GM23338 (cell line): ENCODE measurements around the gene PCBP2. TPM values are rescaled to one million over a fixed set of nuclear protein-coding genes. Genes with fewer than 3 reads are reported as not detected.

ENCODE experiments used
- ATAC-seq: fragments of 200-7000 bp; cut with Tn5 transposase; 3 replicates; pipeline ENCODE4 v1.9.1; 2020
- DNase-seq: peaks from one replicate; pipeline ENCODE4 v3.0.0-alpha.2; 2015; ENCODE audit warnings: low spot score
- H2AFZ ChIP-seq: fragments of 200-600 bp; sonication (generic); 2 replicates; pipeline ENCODE4 v1.8.0; 2016; ENCODE audit warnings: antibody characterized with exemption, mild to moderate bottlenecking, moderate library complexity
- H3F3A ChIP-seq: fragments of 200-600 bp; sonication (generic); replicated peaks from 2 replicates; pipeline ENCODE4 v1.8.0; 2017; ENCODE audit warnings: antibody characterized with exemption, mixed run types, low read depth
- H3K27ac ChIP-seq: fragments of 200-600 bp; sonication (generic); 2 replicates; pipeline ENCODE4 v1.6.1; 2016; ENCODE audit warnings: low read depth
- H3K27me3 ChIP-seq: fragments of 200-600 bp; sonication (generic); 2 replicates; pipeline ENCODE4 v1.8.0; 2016; ENCODE audit warnings: mild to moderate bottlenecking, mixed run types, moderate library complexity; ENCODE audit not compliant: insufficient read depth
- H3K36me3 ChIP-seq: fragments of 200-600 bp; sonication (generic); 2 replicates; pipeline ENCODE4 v1.8.0; 2016; ENCODE audit warnings: mild to moderate bottlenecking; ENCODE audit not compliant: insufficient read depth
- H3K4me1 ChIP-seq: fragments of 200-600 bp; sonication (generic); 2 replicates; pipeline ENCODE4 v1.8.0; 2016; ENCODE audit warnings: mild to moderate bottlenecking, moderate library complexity; ENCODE audit not compliant: insufficient read depth
- H3K4me2 ChIP-seq: fragments of 200-600 bp; sonication (generic); 2 replicates; pipeline ENCODE4 v1.7.1; 2017; ENCODE audit warnings: mixed run types
- H3K4me3 ChIP-seq: fragments of 200-600 bp; sonication (generic); 2 replicates; pipeline ENCODE4 v1.6.1; 2016; ENCODE audit warnings: mixed run types
- H3K79me2 ChIP-seq: fragments of 200-600 bp; sonication (generic); replicated peaks from 2 replicates; pipeline ENCODE4 v1.8.0; 2017; ENCODE audit warnings: mild to moderate bottlenecking; ENCODE audit not compliant: insufficient read depth
- H3K9me2 ChIP-seq: fragments of 200-600 bp; sonication (generic); 2 replicates; pipeline ENCODE4 v1.8.0; 2017; ENCODE audit not compliant: insufficient read depth
- H4K20me1 ChIP-seq: fragments of 200-600 bp; sonication (generic); replicated peaks from 2 replicates; pipeline ENCODE4 v1.8.0; 2017; ENCODE audit warnings: mild to moderate bottlenecking; ENCODE audit not compliant: insufficient read depth
- H3K27ac Mint-ChIP-seq: 2 replicates; pipeline ENCODE4 v1.8.0; 2020; ENCODE audit warnings: inconsistent platforms, mild to moderate bottlenecking, moderate library complexity, mixed read lengths
- H3K27me3 Mint-ChIP-seq: 3 replicates; pipeline ENCODE4 v1.8.0; 2022; ENCODE audit warnings: low read depth, mild to moderate bottlenecking, moderate library complexity, mixed read lengths, inconsistent platforms; ENCODE audit not compliant: insufficient read depth, poor library complexity
- H3K36me3 Mint-ChIP-seq: 3 replicates; pipeline ENCODE4 v1.8.0; 2021; ENCODE audit warnings: low read depth, mild to moderate bottlenecking, inconsistent platforms, moderate library complexity, mixed read lengths
- H3K4me1 Mint-ChIP-seq: 3 replicates; pipeline ENCODE4 v1.8.0; 2020; ENCODE audit warnings: mild to moderate bottlenecking, inconsistent platforms, mixed read lengths
- H3K4me3 Mint-ChIP-seq: 3 replicates; pipeline ENCODE4 v1.8.0; 2021; ENCODE audit warnings: moderate library complexity, mild to moderate bottlenecking, inconsistent platforms, mixed read lengths
- H3K9me3 Mint-ChIP-seq: 3 replicates; pipeline ENCODE4 v1.8.0; 2020; ENCODE audit warnings: moderate library complexity, mild to moderate bottlenecking, inconsistent platforms, mixed read lengths
- CREB1 ChIP-seq: fragments of 250-450 bp; sonication (Bioruptor Pico); IDR thresholded peaks from 2 replicates; pipeline ENCODE4 v1.5.0; 2020; ENCODE audit warnings: low read depth, mild to moderate bottlenecking, moderate library complexity
- EZH2 ChIP-seq: fragments of 200-600 bp; sonication (generic); IDR thresholded peaks from one replicate; pipeline ENCODE4 v1.8.0; 2017; ENCODE audit warnings: antibody characterized with exemption, mild to moderate bottlenecking, low read depth; ENCODE audit not compliant: unreplicated experiment
- EZH2phosphoT487 ChIP-seq: fragments of 200-600 bp; sonication (generic); IDR thresholded peaks from one replicate; pipeline ENCODE4 v1.8.1; 2018; ENCODE audit warnings: antibody characterized with exemption; ENCODE audit not compliant: unreplicated experiment
- JUNB ChIP-seq: IDR thresholded peaks from one replicate; pipeline ENCODE4 v1.6.1; 2016; ENCODE audit warnings: antibody characterized with exemption; ENCODE audit not compliant: unreplicated experiment
- NANOG ChIP-seq: IDR thresholded peaks from 2 replicates; pipeline ENCODE4 v1.6.1; 2016; ENCODE audit warnings: antibody characterized with exemption, borderline replicate concordance
- POLR2AphosphoS5 ChIP-seq: IDR thresholded peaks from 2 replicates; pipeline ENCODE4 v1.6.1; 2016; ENCODE audit warnings: antibody characterized with exemption, low read depth
- REST ChIP-seq: IDR thresholded peaks from one replicate; pipeline ENCODE4 v1.6.1; 2018; ENCODE audit warnings: antibody characterized with exemption; ENCODE audit not compliant: unreplicated experiment
- STAT1 ChIP-seq: IDR thresholded peaks from one replicate; pipeline ENCODE4 v1.6.1; 2016; ENCODE audit warnings: antibody characterized with exemption; ENCODE audit not compliant: unreplicated experiment
- ZNF114 ChIP-seq: fragments of 250-450 bp; sonication (Bioruptor Pico); IDR thresholded peaks from 2 replicates; pipeline ENCODE4 v1.5.0; 2020; ENCODE audit warnings: mild to moderate bottlenecking, moderate library complexity
- ZNF331 ChIP-seq: fragments of 250-450 bp; sonication (Bioruptor Pico); IDR thresholded peaks from 2 replicates; pipeline ENCODE4 v1.5.0; 2020; ENCODE audit warnings: low read depth, mild to moderate bottlenecking, moderate library complexity
- ZNF462 ChIP-seq: fragments of 250-450 bp; sonication (Bioruptor Pico); IDR thresholded peaks from 2 replicates; pipeline ENCODE4 v1.5.0; 2020; ENCODE audit warnings: mild to moderate bottlenecking, moderate library complexity
- polyA plus RNA-seq: library from polyadenylated mRNA; unstranded; fragments of >200 nt; fragmentation: Nextera tagmentation; extraction: Ambion mirVana; gene quantifications from 2 replicates; pipeline ENCODE4 v1.2.1, GENCODE V29; 2016
- total RNA-seq: library from RNA; depleted of rRNA; stranded (reverse); fragments of >200 nt; shearing (Covaris generic); gene quantifications from 2 replicates; pipeline ENCODE4 v1.2.3, GENCODE V29; 2014

PCBP2 gene
- total and polyA plus RNA-seq, 2 experiments from 2014 or later, result 397 to 676 TPM

- peaks cover 24% of the 10 kb centered on the region for H3K36me3 ChIP-seq
Observed at GRCh38 chr12:53410951-53411350, 41.0 kb upstream of the PCBP2 start.

More at GRCh38 chr12:53410951-53411350, 41.0 kb upstream of the PCBP2 start:
- no peak overlapping the region for H3K27ac Mint-ChIP-seq
- no peak overlapping the region for H3K4me2 ChIP-seq
- H3K4me3 ChIP-seq, result no peak overlapping the region
- DNase-seq (no peak), ATAC-seq (no peak)
- no peak overlapping the region for H3K4me3 Mint-ChIP-seq
- 0 out of 2 replicates have a peak, but pooled peaks cover 2% of the 10 kb centered on the region for H3F3A ChIP-seq
- 0 out of 2 replicates have a peak, but pooled peaks cover 3% of the 10 kb centered on the region for H3K79me2 ChIP-seq
- H3K4me1 ChIP-seq, result peaks cover 14% of the 10 kb centered on the region
- H3K9me3 Mint-ChIP-seq, result no peaks in the 10 kb centered on the region
- peaks cover 6% of the 10 kb centered on the region for H3K27me3 Mint-ChIP-seq
- TF ChIP-seq NANOG, result no peak
- no peak for TF ChIP-seq POLR2AphosphoS5
- no peak for TF ChIP-seq EZH2
- no peak for TF ChIP-seq JUNB
- TF ChIP-seq REST, result no peak
- TF ChIP-seq EZH2phosphoT487, result no peak
- no peak for TF ChIP-seq ZNF331
- no peak for TF ChIP-seq STAT1
- TF ChIP-seq ZNF114 (CRISPR knock-in tag), result no peak
- TF ChIP-seq CREB1, result no peak
- no peak for TF ChIP-seq ZNF462 (CRISPR knock-in tag)
- H4K20me1 ChIP-seq, result no peaks in the 10 kb centered on the region; the same call in 1 of the 2 replicates
- no peak overlapping the region for H2AFZ ChIP-seq
- peaks cover 14% of the 10 kb centered on the region for H3K4me1 Mint-ChIP-seq
- H3K36me3 Mint-ChIP-seq, result peaks cover 52% of the 10 kb centered on the region
- no peaks in the 10 kb centered on the region for H3K27me3 ChIP-seq
- H3K9me2 ChIP-seq, result no peaks in the 10 kb centered on the region
- H3K27ac ChIP-seq, result no peak overlapping the region
